Measurements from ENCODE around the gene CARS1. TPM values are rescaled to one million over a fixed set of nuclear protein-coding genes. Genes with fewer than 3 reads are reported as not detected.

CARS1 gene
- total RNA-seq, result 30.1 and 32.9 TPM in 2 replicates

DNA sequence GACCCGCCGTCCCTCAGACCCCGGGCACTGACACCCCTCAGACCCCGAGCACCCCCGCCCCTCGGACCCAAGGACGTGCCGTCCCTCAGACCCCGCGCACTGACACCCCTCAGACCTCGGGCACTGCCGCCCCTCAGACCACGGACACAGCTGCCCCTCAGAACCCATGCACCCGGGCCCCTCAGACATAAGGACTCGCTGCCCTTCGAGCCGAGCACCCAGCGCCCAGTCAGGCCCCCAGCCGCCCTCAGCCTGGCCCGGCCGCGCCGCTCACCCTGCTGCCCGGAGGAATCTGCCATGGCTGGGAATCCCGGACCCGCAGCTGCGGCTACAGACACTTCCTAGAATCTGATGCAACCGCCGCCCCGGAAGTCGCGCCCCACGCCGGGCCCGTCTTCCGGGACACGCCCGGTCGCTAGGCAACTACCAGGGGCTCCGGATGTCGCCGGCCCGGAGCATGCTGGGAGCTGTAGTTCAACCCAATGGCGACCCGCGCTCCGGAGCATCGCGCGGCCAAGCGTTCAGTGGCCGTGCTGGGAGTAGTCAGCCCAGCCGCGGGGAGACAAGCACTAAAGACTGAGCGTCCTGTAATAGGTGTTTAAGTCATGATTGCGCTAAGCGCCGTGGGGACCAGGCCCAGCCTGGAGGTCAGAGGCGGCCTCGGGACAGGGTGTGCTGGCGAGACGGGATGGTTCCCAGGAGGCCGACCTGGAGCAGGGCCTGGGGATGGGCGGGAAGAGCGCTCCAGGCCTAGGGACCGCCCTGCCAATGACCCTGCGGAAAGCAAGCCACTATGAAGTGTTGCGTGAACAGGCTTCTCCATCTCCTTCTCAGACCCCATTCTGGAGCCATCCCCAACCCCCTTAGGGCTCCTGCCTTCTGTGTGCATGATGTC lies at the start of gene CARS1:
CARS1 (minus strand) TSS at position 355 of the 895 bp plus-strand sequence; CDS start at position 299, 56 bp downstream.
- peak; percentile 63 to 93 for DNase-seq (ENCODE audit: low read depth in 2 of 2)

DNA sequence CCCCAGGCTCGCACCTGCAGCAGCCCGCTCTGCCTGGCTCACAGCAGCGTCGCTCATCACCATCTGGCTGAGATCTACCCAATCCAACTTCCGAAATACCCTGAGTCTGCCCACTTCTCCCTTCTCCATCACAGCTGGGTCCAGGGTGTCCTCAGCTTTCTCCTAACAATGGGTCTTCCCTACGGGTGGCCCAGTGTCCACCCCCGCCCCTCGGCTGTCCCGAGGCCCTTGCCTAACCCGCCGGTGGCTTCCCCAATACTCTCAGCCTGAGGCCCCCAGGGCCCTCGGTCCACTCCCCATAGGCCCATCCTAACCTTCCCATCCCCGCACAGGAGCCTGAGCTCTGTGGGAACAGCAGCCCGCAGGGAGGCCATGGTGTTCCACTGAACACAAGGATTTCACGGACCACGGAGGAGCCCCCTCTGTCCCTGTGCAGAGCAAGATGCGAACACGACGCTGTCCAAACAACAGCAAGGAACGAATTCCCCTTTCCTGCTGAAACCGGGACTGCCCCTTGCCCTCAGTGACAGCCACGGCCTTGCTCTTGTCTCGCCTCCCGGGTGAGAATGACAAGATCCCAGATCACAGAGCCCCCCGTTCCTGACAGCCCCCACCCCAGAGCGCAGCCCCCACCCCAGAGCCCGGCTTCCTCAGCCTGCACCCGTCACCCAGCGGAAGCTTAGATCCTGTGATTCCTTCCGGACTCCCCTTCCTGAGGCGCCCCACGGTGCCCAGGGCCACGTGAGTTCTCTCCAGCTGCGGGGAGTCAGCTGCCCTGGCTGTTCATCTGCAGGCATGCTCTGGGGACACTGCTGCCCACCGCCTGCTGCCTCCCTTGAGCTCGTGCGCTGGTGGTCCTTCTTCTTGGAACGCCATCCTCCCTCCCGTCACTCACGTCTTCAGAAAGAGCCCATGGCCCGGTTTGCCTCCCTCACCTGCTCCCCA lies 48.8 kb upstream of the CARS1 start:
- no peak for DNase-seq (ENCODE audit: low read depth in 2 of 2)

DNA sequence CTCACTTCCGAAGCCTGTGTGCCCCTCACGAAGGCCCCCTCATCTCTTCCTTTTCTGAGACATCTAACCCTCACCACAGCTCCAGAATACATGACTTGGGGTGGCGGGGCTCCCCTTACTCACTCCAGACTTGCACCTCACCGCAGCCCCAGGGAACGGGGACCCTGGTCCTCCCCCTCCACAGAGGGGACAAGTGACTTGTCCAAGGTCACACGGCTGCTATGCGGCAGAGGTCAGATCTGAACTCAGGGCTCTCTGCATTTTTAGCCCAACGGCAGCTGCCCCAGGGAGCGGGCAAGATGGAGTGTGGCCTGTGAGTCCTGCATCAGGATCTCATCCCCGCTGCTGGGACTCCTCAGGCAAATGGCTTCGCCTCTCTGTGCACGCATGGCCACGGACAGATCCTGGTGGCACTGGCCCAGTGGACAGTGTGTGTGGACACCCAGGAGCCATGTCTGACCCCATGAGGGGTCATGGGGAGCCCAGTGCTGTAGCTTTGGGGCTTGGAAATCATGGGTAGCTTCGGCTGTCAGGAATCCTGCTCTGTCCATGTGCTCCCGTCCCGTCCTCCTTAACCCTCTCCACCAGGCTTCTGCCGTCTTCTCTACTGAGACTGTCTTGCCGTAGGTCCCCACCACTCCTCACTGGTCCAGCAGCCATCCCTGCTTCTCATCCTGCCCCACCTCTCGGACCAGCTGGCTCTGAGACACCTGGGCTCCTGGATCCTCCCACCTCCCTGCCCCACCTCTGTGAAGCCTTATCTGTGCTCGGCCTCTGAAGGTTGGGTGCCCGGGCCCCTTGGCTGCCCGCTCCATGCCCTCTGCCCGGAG lies 48.0 kb upstream of the CARS1 start:
- DNase-seq (ENCODE audit: low read depth in 2 of 2), result no peak

DNA sequence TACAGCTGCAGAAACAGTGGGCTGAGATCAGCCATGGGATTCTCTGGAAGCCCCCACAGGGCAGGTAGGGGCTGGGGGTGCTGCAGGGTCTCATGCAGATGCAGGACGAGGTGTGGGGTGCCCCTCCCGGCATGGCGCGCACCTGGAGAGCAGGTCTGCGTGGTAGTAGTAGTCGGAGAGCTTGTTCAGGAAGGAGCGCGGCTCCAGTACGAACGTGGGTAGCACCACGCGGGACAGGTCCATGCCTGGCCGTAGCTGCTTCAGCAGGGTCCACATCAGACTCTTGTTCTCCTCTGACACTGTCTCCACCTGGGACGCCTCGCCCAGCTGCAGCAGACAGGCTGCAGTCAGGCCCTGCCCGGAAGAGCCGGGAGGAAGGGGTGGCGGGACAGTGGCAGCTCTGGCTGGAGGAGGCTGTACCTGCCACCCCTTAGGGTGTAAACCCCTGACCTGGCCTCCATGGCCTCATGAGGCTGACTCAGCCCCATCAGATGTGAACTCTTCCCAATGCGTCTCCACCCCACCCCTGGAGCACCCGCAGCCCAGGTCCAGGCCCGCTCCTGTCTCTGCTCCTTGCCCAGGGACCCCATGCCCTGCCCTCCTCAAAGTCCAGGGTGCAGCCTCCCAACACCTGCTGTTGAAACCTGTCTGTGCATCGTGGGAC lies 47.0 kb upstream of the CARS1 start:
- DNase-seq (ENCODE audit: low read depth in 2 of 2), result no peak

DNA sequence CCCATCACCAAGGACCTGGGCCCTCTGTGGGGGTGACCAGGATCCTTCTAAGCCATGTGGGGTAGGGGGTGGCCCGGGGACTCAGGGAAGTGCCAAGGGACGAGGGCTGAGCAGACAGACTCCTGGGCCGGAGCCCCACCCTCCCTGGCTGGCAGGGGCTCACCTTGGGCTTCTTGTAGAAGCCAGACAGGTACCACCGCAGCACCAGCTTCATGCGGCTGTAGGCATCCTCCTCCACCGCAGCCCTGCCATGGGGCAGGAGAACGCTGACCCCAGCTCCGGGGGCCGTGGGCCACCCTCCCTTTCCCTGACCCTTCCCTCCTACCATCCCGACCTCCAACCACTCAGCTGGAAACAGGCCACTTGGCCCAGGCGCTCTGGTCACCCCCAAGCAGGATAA lies 45.9 kb upstream of the CARS1 start:
- no peak for DNase-seq (ENCODE audit: low read depth in 2 of 2)

DNA sequence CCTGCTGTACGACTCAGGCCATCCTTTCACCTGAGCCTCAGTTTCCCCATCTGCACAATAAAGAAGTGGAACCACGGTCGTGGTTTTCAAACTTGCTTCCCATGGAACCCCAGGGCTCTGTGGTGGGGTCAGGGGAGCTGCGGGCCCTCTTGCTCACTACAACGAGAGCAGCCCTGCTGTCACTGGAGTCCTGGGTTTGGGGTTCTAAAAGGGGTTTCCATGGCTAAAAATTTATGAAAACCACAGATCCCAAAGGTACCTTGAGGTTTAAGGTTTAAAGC lies 45.4 kb upstream of the CARS1 start:
- no peak for DNase-seq (ENCODE audit: low read depth in 2 of 2)

DNA sequence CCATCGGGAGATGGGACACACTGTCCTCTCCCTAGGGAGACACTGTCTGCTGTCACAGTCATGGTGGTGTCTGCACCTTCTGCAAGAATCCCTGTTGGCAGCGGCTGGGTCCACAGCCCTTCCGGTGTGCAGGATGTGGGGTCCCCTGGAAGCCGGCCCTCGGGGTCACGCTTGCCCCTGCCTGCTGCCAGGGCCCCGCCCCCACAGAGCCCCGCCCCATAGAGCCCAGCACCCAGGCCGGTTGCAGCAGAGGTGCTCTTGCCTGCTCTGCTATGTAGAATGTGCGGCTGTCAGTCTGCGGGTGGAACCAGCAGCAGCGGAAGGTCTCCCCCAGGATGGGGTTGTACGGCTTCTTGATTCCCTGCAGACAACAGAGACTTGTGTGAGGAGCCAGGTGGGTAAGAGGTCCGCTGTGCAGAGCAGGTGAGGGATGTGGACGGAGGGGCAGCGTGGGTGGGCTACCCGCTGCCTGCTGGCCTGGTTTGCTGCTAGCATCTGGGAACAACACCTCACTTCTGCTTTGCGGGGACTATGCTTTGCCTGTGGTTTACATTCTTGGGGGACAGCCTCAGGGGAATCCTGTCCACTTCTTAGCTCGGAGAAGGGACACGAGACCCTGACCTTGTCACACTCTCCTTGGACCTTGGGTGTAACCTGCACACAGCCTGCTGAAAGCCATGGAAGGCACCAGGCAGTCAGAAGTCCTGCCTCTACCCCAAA lies 44.9 kb upstream of the CARS1 start:
- DNase-seq (ENCODE audit: low read depth in 2 of 2), result no peak

DNA sequence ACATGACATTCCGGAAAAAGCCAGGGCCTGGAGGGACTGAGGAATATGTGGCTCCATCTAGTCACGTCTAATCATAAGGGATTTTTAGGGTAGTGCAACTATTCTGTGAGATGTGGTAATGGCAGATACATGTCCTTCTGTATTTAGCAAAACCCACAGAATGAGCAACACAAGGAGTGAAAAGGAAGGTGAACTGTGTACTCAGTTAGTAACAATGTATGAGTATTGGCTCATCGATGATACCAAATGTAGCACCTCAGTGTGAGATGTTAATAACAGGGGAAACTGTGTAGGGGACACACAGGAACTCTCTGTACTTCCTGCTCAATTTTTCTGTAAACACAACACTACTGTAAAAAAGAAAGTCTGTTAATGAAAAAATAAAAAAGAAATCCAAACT lies 42.0 kb upstream of the CARS1 start:
- DNase-seq (ENCODE audit: low read depth in 2 of 2), result no peak

DNA sequence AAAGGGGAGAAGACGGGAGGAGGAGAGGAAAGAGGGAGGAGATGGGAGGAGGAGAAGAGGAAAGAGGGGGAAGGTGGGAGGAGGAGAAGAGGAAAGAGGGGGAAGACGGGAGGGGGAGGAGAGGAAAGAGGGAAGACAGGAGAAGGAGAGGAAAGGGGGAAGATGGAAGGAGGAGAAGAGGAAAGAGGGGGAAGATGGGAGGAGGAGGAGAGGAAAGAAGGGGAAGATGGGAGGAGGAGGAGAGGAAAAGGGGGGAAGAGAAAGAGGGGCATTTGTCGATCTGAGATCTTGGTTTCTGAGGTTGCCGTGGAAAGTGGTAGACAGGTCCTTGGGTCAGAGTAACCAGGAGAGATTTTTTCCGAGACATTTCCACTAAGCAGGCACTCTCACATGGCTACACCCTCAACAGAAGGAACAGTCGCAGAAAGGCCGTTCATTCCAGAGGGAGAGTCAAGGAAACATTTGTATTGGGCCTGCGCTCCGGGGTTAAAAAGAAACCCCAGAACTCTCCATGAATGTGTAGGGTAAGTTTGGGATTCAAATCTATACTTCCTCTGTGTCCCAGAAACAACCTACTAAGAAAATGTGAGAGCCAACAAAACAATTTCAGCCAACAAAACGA lies 39.8 kb upstream of the CARS1 start:
- no peak for DNase-seq (ENCODE audit: low read depth in 2 of 2)

DNA sequence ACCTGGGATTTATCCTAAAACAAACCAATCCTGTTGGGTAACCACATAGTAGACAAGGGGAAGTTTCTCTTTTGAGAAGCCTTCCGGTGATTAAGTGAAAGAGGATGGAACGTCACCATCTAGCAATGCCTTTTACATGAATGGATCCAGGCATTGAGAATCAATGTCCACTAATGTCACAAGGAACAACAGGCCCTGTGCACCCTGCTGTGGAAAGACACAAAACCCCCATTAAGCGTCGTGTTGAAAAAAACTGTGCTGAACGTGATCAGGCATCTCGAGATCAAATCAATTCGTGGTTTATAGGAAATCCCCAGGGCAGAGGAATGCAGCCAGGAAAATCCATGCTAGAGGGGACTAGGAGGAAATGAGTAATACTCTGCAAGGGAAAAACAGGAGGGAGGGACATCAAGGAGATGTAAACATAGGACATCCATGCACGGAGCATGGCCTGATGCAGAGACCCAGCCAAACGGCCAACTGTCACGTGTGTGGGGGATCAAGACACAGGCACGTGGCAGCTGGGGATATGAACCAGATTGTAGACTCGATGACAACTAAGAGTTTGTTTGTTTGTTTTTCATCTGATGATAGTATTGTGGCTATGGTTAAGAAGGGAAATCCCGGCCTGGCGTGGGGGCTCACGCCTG lies 38.6 kb upstream of the CARS1 start:
- peak; percentile 97 to 98 for DNase-seq (ENCODE audit: low read depth in 2 of 2)

DNA sequence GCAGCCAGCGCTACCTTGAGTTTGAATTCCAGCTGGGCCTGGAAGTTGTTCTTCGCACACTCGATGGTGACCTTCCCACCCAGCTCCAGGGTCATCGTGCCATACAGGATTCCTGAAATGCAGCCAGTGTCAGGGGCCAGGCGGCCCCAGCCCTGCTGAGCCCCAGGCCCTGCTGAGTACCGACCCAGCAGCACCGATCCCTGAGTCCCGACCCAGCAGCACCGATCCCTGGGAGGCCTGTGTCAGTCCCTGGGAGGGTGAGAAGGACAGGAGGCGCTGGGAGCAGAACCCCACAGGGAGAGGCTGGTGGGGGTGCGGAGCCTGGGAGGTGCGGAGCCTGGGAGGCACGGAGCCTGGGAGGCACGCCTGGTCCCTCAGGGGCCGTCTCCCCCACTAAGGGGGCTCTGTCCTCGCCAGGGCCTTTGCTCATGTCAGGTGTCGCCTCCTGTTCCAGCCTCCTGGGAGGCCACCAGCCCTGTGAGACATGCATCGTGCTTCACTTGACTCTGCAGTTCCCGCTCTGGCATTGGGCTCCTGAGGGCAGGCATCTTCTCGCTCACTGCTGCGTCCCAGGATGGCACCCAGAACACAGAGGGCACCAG lies 37.1 kb upstream of the CARS1 start:
- no peak for DNase-seq (ENCODE audit: low read depth in 2 of 2)

DNA sequence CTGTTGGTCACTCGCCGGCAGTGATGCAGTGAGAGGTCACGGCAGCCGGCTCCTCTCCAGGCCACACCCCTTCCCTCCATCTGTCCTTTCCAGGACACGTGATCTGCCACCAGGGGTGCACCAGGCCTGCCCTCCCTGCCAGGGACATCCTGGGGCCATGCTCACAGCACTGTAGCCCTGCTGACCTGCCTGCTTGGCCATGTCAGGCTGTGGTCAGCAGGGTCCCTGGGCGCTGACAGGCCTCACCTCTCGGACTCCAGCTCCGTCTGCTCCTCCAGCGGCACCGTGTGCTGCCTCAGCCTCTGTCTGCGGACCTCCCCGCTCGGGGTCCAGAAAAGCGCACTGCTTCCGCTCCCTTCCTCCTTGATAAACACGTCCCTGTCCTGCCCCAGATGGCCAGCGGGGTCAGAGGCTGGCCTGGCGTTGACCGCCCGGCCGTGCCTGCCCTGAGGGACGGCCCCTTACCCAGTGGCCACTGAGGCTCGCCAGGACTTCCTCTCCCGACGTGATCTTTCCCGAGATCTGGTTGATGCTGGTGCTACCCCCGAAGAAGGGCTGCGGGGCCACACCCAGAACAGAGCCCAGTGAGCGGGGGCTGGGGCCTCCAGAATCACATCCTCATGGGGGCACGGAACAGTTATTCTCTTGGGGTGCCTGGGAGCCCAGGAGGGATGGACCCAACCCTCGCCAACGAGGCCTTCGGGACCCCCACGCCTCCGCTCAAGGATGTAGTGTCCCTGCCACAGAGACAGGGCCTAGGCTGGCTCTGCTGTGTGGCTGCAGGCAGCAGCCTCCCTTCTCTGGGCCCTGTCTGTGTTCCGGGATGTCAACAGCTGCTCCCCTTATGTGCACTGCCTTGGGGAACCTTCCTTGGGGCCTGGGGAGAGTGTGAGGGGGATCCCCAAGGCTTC lies 36.3 kb upstream of the CARS1 start:
- peak in 1 of 2 donors; percentile 51 for DNase-seq (ENCODE audit: low read depth in 2 of 2)

DNA sequence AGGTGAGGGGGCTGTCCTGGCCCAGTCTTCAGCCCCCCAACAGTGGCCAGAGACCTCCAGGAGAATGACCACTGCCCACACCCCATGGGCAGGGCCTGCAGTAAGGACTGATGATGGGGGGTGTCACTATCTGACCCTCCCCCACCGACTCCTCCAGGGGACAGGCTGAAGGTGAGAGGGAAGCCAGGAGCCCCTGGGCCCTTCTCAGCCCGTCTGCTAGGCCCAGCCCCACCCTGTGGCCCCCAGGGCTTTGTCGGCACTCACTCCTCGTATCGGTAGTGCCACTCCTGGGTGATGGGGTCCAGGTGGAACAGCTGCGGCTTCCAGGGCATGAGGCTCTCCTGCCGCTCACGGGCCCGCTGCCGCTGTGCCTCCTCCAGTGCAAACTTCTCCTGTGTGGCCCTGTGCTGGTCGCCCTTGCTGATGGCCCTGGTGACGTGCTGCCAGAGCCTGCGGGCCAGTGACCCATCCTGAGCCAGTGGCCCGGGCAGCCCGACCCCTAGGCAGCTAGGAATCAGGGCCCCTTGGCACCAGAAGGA lies 35.4 kb upstream of the CARS1 start:
- DNase-seq (ENCODE audit: low read depth in 2 of 2), result no peak

DNA sequence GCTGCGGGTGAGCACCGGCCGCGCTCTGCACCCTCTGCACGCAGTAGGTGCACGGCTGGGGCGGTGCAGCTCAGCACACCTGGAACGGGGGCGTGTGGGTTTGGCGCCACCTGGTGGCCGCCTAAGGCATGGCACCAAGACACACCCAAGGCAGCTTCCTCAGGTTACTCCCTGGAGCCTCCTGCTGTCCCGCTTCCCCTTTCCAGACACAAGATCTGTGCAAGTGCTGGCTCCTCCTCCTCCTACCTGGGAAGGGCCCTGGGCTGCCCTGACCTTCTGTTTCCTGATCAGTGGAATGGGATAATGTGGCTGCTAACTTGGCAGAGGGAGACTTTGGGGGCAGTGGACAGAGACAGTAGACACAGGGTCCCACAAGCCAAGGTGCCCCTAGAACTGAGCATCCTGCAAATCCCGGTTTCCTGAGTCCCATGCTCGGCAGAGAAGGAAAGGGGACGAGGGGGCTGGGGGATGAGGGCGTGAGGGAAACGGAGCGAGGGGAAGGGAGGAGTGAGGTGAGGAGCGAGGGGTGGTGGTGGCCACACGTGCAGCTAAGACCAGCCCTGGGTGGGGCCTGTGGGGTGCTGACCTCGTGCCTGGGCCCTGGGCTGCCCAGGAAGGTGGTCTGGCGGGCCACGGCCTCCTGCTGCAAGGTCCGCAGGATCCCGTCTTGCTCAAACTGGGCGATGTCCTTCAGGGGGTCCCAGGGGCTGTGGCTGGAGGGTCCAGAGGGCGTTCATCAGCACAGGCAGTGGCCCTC lies 34.8 kb upstream of the CARS1 start:
- peak in 1 of 2 donors; percentile 63 for DNase-seq (ENCODE audit: low read depth in 2 of 2)

DNA sequence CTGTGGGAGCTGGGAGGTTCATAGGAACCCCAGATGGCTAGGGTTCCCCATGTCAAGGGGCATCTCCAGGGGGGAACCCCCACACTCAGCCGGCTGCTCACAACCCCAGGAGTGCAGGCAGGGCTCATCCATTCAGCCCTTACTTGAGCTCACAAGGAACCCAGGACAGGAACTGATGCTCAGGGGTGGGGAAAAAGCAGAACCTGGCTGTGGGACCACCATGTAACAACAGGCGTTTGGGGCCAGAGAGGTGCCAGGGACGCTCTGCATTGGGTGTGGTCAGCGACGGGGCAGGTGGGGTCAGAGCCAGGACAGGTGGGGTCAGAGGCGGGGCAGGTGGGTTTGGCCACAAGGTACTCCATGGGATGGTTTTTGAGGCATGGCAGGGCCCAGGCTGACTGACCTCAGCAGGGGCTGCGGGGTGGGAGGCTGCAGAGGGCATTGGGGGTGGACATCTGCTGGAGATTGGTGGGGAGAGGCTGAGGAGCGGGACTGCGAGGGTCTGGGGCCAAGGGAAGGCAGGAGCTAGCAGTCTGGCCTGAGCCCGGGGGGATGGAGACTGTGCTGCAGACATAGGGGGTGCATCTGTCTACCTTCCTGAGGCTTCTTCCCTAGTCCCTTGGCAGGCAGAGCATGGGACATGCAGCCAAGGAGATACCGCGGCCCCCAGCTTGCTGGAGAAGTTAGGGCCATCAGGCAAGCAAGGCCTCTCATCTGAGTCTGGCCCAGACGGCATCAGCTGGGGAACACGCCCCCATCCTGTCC lies 34.0 kb upstream of the CARS1 start:
- no peak for DNase-seq (ENCODE audit: low read depth in 2 of 2)
